GM12864 (cell line): ENCODE results near the gene FRMD4B.
A peak's percentile ranks its signal among the peaks of the same experiment; 100 is the strongest.

Source experiments
- DNase-seq: peaks from one replicate; pipeline ENCODE4 v3.0.0-alpha.2; 2011; ENCODE audit warnings: low read depth
- H3K4me3 ChIP-seq: 2 replicates; pipeline ENCODE4 v1.5.1; 2011; ENCODE audit warnings: mild to moderate bottlenecking, low read depth, low read length, control low read depth
- TF ChIP-seq, protein P1 (sequence below): IDR thresholded peaks from 2 replicates; pipeline ENCODE4 v1.5.1; 2011; ENCODE audit warnings: low read depth, mild to moderate bottlenecking, moderate library complexity, low read length, control low read depth, inconsistent platforms; ENCODE audit errors: missing control alignments

Gene FRMD4B

DNA sequence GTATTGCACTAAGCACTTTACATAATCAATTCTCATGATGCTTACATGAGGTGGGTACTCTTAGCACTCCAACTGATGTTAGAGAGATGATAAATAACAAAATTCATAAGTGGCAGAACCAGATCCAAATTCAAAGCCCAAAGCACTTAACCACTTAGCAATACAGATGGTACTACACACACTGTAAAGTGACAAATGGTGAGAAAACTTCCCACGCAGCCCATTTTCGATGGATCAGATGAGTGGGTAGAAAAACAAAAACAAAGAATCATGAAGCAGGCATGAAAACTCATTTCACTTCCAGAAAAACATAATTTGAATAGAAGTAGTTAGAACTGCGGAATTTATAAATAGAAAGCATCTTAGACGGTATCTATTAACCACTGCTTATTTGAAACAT is 66.2 kb downstream of the FRMD4B start:
- no peak overlapping the region for H3K4me3 ChIP-seq
- no peak for DNase-seq
- TF ChIP-seq, protein P1, sequence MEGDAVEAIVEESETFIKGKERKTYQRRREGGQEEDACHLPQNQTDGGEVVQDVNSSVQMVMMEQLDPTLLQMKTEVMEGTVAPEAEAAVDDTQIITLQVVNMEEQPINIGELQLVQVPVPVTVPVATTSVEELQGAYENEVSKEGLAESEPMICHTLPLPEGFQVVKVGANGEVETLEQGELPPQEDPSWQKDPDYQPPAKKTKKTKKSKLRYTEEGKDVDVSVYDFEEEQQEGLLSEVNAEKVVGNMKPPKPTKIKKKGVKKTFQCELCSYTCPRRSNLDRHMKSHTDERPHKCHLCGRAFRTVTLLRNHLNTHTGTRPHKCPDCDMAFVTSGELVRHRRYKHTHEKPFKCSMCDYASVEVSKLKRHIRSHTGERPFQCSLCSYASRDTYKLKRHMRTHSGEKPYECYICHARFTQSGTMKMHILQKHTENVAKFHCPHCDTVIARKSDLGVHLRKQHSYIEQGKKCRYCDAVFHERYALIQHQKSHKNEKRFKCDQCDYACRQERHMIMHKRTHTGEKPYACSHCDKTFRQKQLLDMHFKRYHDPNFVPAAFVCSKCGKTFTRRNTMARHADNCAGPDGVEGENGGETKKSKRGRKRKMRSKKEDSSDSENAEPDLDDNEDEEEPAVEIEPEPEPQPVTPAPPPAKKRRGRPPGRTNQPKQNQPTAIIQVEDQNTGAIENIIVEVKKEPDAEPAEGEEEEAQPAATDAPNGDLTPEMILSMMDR: no peak

DNA sequence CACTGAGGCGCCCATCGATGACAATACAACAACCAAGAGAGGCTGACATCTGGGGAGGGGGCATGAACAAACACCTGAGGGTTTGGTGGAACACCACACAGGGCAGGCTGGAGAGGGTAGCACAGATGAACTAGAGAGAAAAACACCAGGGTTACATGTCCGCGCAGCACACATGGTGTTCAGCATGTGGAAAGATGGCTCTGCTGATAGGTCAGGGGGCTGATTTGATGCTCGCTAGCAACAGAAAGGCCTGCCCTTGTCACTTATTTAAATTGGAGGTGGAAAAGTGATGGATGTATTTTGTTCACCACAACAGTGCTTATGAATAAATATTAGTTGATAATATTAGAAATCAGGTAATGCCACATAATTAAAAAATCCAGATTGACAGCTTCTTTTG is 67.5 kb downstream of the FRMD4B start:
- TF ChIP-seq, protein P1: no peak
- no peak for DNase-seq
- H3K4me3 ChIP-seq: no peak overlapping the region

GRCh38 chr3:69313251-69313650 is 72.6 kb downstream of the FRMD4B start:
- TF ChIP-seq, protein P1: no peak
- no peak for DNase-seq

GRCh38 chr3:69309814-69310213 is 76.1 kb downstream of the FRMD4B start:
- H3K4me3 ChIP-seq: no peak overlapping the region
- TF ChIP-seq, protein P1: peak; percentile 39
- no peak for DNase-seq

More at GRCh38 chr3:69313251-69313650, 72.6 kb downstream of the FRMD4B start:
- no peak overlapping the region for H3K4me3 ChIP-seq

- TF ChIP-seq, protein P1: peak; percentile 92
- no peak overlapping the region for H3K4me3 ChIP-seq
- peak; percentile 52 for DNase-seq
Observed at GRCh38 chr3:69306239-69307185, 79.4 kb downstream of the FRMD4B start.

DNA sequence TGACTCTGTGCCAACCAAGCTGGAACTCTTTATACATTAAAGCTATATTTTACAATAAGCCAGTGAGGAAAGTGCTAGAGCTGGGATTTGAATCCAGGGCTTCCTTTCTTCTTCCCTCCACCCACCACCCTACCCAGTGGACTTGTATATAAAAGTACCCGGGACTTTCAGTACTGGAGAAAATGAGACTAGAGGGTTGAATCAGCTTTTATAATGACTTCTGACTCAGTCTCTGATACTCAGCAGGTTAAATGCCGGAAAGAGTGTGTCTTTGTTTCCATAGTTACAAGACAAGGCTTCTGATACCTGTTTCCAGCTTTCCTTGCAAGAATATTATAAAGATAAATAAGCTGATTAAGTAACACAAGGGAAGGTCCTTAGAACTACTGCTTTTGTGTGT is 80.9 kb downstream of the FRMD4B start:
- DNase-seq: no peak
- TF ChIP-seq, protein P1: no peak

GRCh38 chr3:69304396-69304795 is 81.5 kb downstream of the FRMD4B start:
- TF ChIP-seq, protein P1: no peak
- no peak for DNase-seq
- no peak overlapping the region for H3K4me3 ChIP-seq

More for the DNA sequence above, 80.9 kb downstream of the FRMD4B start:
- no peak overlapping the region for H3K4me3 ChIP-seq
